ENCODE measurements around the gene ZNHIT1.
"Not testable (repeated sequence)": the region's sequence is repeated elsewhere in the genome, so short reads cannot be mapped to it uniquely, and the experiment has no call there.

Gene ZNHIT1

GRCh38 chr7:101186844-101187428 lies 31.0 kb upstream of the ZNHIT1 start:
- no peak for DNase-seq (ENCODE audit: low spot score)

DNA sequence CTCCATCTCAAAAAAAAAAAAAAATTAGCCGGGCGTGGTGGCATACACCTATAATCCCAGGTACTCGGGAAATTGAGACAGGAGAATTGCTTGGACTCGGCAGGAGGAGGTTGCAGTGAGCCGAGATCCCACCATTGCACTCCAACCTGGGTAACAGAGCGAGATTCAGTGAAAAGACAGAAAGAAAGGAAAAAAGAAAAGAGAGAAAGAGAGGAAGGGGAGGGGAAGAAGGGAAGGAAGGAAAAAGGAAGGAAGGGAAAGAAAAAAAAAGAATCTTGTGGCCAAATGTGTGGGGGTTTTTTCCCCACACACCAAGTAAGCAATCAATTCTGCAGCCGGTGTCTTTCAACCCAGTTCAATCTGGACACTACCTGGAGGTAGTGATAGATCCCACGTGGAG lies 28.9 kb upstream of the ZNHIT1 start:
- DNase-seq (ENCODE audit: low spot score) = no peak

DNA sequence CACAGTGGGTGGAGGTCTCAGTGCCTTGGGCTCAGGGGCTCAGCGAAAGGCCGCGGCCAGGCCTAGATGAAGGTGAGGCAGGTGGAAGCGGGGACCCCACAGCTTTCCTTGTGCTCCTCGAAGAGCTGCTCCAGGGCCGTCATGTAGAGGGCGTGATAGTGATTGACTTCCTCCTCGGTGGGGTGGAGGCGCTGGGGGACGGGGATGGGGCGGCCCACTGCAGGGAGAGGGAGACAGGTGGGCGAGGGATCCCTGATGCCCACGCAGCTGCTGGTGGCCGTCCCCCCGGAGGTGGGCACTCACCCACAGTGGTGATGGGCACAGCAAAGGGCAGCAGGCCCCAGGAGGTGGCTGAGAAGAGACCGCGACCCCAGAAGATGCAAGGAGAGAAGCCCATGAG lies 22.1 kb upstream of the ZNHIT1 start:
- no peak for DNase-seq (ENCODE audit: low spot score)

GRCh38 chr7:101197991-101198390 lies 20.0 kb upstream of the ZNHIT1 start:
- no peak for DNase-seq (ENCODE audit: low spot score)

DNA sequence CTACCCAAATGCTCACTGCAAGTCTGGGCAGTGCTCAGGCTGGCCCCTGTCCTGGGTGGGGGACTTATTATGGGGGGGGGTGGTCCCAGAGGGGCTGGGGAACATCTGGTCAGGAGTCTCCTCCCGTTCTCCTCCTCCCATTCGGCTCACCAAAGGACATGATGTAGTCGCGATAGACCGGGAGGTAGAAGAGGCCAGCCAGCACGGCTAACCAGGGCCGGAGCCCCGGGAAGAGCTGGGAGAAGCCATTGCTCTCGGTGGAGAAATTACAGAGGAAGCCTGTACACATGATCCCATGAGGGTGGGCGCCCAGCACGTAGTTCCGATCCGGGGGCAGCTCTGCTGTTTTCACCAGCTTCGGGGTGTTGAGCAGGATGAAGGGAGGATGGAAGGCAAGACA lies 19.5 kb upstream of the ZNHIT1 start:
- DNase-seq (ENCODE audit: low spot score) = no peak

DNA sequence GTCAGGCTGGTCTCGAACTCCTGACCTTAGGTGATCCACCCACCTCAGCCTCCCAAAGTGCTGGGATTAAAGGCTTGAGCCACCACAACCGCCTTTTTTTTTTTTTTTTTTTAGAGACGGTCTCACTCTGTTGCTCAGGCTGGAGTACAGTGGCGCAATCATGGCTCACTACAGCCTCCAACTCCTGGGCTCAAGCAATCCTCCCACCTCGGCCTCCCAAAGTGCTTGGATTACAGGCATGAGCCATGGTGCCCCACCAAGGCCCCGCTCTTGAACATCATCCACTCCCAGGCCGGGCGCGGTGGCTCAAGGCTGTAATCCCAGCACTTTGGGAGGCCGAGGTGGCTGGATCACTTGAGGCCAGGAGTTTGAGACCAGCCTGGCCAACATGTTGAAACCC lies 18.4 kb upstream of the ZNHIT1 start:
- not testable (repeated sequence) for DNase-seq (ENCODE audit: low spot score)

DNA sequence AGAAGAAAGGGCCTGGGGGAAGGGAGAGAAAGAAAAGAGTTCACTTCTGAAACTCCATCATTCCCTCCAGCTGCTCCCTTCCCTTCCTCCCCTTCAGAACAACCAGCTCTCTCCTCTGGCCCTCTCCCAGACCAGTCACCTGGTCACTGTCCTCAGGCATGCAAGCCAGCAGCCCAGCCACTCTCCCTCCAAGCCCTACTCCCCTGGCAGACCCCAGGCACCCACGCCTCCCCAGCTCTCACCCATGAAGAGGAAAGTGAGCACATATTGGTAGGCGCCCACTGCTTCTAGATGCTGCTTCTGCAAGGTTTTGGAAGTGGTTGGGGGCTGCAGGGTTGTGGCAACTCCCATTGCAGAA lies 17.5 kb upstream of the ZNHIT1 start:
- no peak for DNase-seq (ENCODE audit: low spot score)

DNA sequence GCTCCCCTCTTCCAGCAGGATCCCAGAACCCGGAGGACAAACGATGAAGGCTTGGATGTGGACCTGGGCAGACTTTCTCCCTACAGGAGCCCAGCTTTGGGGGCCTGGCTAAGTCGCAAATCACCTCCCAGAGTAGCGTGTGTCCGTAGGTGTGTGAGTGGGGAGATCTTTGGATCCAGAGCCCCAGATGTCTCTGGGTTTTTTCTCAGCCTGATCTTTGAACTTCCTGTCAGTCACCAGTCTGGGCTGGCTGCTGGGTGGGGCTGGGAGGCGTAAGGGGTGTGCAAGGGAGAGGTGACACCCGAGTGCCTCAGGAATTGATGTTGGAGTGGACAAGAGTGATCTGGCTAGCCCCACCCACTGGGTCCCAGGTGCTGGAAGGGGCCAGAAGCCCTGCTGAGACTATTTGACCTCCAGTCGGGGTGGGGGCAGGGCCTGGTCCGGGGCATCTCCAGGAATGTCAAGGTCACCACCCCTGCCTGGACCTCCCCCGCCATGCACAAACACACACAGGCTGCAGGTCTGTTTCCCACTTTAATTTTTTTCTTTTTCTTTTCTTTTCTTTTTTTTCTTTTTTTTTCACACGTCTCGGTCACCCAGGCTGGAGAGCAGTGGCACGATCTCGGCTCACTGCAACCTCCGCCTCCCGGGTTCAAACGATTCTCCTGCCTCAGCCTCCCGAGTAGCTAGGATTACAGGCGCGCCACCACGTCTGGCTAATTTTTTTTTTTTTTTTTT lies 16.9 kb upstream of the ZNHIT1 start, which contains the start of gene MOGAT3:
TSS of gene MOGAT3 (minus strand) at position 175 of the 738 bp plus-strand sequence. CDS start 182 bp downstream, outside the sequence.
- peak; percentile 87 for DNase-seq (ENCODE audit: low spot score)

GRCh38 chr7:101201695-101202602 lies 16.0 kb upstream of the ZNHIT1 start:
- DNase-seq (ENCODE audit: low spot score) = no peak

DNA sequence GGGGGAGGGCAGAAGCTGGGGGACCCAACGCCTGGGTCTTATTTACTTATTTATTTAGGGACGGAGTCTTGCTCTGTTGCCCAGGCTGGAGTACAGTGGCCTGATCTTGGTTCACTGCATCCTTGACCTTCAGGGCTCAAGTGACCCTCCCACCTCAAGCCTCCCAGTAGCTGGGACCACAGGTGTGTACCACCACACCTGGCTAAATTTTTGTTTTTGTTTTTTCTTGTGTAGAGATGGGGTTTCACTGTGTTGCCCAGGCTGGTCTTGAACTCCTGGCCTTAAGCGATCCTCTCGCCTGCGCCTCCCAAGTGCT lies 15.4 kb upstream of the ZNHIT1 start:
- no peak for DNase-seq (ENCODE audit: low spot score)

DNA sequence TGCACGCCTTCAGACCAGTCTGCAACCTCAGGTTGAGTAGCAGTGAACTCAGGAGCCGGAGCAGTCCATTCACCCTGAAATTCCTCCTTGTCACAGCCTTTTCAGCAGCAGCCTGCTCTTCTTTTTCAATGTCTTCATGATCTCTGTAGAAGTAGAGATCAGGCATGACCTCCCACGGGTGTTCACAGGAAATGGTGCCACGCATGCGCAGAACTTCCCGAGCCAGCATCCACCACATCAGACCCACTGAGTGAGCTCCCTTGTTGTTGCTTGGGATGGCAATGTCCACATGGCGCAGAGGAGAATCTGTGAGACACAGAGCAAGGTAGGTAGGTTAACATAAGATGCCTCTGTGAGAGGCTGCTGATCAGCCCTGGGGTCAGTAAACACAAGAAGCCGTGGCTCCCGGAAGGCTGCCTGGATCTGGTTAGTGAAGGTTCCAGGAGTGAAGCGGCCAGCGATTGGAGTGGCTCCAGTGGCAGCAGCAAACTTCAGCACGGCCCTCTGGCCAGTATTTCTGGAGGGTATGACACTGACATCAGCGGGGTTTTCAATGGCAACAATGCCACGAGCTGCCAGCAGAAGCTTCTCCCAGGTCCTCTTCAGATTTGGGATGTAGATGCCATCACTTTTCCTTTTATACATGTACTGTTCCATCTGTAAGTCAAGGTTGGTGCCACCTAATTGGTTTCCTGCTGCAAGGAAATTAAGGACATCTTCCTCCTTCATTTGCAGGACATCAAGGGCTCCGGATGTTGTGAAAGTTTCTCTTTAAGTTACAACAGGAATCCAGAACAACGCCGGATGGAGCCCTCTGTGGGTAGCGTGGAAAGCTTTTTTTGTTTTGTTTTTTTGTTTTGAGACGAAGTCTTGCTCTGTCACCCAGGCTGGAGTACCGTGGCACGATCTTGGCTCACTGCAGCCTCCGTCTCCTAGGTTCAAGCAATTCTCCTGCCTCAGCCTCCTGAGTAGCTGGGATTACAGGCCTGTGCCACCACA lies 13.9 kb upstream of the ZNHIT1 start:
- DNase-seq (ENCODE audit: low spot score) = not testable (repeated sequence)

DNA sequence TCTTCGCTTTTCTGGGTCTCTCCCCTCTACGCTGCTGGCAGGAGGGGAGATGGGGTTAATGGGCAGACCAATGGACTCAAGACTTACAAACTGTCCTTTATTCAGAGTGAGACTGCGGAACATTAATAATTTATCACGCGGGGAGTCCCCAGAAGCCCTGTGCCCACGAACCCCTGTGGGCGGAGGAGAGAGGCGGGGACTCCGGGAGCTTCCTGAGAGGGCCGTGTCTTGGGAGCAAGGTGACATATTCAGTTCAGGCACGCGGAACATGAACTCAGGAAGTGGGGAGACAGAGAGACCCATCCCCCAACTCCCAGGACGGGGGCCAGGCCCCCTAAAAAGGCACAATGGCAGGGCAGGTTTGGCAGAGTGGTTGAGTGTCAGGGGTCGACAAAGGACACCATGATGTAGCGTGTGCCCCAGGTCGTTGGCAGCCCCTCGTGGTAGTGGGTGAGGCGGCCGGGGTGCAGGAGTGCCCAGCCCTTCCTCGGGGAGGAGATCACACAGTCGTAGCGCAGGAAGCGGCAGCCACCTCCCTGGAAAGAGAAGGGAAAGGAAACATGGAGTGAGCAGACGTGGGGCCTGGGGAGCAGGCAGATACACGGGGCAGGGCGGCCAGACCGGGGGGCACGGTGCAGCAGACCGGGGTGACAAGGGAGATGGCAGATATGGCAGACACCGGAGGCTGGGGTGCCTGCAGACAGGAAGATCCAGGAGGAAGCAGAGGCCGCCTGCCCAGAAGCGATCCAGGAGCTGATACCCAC lies 11.9 kb upstream of the ZNHIT1 start:
- DNase-seq (ENCODE audit: low spot score) = no peak

DNA sequence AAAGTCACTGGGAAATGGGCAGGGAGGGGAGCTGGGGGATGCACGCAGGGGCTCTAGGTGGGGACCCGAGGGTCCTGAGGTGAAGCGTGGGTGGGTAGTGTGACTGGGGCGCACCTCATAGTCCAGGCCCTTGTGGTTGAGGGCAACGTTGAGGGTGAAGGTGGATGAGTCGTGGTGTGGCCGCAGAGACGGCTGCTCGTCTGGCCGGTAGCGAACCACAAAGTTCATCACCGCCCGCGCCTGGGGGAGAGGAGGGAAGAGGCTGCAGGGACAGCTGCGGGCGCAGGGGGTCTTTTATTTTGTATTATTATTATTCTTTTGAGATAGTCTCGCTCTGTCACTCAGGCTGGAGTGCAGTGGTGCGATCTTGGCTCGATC lies 11.3 kb upstream of the ZNHIT1 start:
- no peak for DNase-seq (ENCODE audit: low spot score)

DNA sequence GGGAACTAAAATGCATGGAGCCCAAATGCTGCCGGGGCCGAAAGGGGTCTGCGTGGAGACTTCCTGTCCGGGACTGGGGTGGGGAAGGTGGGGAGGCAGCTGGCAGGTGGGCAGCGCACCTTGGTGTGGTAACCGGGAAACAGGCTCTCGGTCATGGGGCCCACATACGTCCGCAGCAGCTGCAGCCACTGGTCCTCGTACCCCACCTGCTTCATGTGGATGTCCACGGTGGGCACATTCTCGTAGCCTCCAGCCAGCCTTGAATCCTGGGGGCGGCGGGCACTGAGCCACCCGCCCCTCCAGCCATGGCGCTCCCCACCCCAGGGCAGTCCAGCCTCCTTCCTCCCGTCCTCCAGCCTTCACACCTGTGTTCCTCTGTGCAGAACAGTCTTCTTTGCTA lies 10.5 kb upstream of the ZNHIT1 start:
- DNase-seq (ENCODE audit: low spot score) = no peak

GRCh38 chr7:101208794-101209193 lies 9.2 kb upstream of the ZNHIT1 start:
- no peak for DNase-seq (ENCODE audit: low spot score)

DNA sequence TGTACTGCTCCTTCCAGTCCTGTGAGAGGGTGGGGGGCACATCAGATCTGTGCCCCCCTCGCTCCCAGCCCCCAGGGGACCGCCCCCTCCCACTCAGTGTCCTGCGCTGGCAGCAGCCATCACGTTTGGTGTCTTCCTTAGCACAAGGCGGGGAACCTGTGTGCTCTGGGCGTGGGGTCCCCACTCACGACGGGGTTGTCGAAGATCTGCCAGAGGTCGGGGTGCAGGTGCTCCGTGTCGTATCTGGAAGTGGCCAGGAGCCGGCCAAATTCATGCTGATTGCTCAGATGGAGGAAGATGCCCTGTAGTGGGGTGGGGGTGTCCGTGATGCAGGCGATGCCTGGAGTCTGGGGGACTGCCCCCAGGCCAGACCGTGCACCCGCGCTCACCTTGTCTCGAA lies 7.8 kb upstream of the ZNHIT1 start:
- no peak for DNase-seq (ENCODE audit: low spot score)

- DNase-seq (ENCODE audit: low spot score) = no peak
These were observed 6.5 kb upstream of the ZNHIT1 start for GRCh38 chr7:101211501-101211900.

- no peak for DNase-seq (ENCODE audit: low spot score)
These were observed 6.0 kb upstream of the ZNHIT1 start for GRCh38 chr7:101212014-101212413.

- peak; percentile 56 for DNase-seq (ENCODE audit: low spot score)
These were observed 1.7 kb upstream of the ZNHIT1 start for GRCh38 chr7:101216001-101216859.

GRCh38 chr7:101216860-101217387 lies 1.0 kb upstream of the ZNHIT1 start:
- no peak for DNase-seq (ENCODE audit: low spot score)
